ENCODE measurements around the gene SCN7A.
"Not testable (repeated sequence)": the region's sequence is repeated elsewhere in the genome, so short reads cannot be mapped to it uniquely, and the experiment has no call there.

SCN7A gene

GRCh38 chr2:166494140-166494624, at the start of gene SCN7A:
Gene SCN7A, minus strand, starts transcription at chr2:166494249. Its CDS starts 16,553 bp downstream, at chr2:166477696.
- DNase-seq (ENCODE audit: low read depth), result no peak

DNA sequence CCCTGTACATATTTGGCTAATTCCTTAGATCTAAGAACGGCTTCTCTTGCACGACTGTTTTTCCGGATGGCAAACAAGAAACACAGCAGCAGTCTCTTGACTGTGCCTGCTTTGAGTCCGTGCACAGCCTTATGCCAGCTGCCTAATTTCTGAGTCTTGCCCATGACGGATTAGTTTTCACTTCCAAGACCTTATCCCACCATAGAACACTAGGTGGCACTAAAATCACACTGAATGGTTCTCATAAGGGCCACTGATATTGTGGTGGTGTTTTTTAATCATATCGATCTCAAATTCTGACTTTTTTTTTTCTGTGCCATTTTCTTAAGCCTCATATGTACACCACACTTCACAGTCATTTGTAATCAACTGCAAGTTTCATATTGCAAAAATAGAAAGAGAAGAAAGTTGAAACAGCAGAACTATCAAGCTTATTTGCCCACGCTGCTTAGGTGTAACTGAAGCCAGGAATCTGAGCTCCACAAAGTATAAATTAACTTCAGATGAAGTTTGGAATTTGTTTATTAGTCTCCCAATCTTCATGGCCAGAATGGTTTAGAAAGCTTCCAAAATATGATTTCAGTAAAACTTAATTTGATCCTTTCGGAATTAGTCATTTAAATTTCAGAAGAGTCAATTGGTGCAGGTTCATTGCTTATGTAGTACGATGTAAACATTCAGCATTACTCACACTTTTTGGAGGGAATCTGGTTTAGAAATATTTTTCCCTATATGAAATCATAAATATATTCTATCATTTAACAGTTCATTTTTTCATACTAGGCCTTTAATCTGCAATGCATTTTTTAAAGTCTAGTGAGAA, 45.5 kb upstream of the SCN7A start:
- DNase-seq (ENCODE audit: low read depth), result no peak

- no peak for DNase-seq (ENCODE audit: low read depth)
Measured at GRCh38 chr2:166536111-166536510, 42.1 kb upstream of the SCN7A start.

- DNase-seq (ENCODE audit: low read depth), result no peak
Measured at GRCh38 chr2:166521155-166521554, 27.1 kb upstream of the SCN7A start.

DNA sequence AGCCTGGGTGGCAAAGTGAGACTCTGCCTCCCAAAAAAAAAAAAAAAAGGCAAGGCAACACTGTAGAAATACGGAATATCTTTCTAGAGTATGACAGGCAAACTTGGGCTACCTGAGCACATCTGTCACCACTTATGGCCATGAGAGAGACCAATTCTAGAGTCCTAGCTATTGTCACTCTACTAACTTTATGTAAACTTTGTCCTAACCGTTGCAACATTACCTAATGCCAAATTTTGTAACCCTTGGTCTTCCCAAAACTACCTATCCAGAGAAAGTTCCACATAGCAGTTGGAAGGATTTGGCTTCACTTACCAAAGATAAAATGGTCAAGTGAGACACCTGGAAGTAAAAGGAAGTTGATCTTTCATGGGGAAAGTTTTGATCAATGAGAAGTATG, 26.6 kb upstream of the SCN7A start:
- DNase-seq (ENCODE audit: low read depth), result no peak

DNA sequence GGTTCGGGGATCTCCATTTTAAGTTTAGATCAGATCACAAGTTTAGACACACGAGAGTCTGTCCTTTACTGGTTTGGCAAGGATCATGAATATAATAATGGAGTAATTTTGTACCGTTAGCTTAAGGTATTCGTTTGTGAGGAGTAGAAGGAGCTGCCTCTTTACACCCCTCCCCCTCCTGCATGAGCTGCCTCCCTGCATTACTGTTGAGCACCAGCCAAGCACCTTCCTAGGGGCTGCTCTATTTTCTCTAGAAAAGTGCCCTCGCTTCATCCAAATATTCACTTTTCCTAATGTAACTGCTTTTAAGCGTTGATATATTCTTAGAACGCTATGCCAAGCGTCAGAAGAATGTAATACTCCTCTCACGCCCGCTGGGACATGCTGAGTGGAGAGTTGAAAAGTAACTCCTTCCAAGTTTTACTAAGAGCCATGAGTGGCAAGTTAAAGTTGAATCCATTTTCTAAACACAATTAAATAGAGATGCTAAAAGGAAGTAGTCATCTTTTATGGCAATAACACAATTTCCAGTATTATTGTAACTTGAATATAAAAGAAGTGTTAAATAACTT, 25.4 kb upstream of the SCN7A start:
- DNase-seq (ENCODE audit: low read depth), result no peak

DNA sequence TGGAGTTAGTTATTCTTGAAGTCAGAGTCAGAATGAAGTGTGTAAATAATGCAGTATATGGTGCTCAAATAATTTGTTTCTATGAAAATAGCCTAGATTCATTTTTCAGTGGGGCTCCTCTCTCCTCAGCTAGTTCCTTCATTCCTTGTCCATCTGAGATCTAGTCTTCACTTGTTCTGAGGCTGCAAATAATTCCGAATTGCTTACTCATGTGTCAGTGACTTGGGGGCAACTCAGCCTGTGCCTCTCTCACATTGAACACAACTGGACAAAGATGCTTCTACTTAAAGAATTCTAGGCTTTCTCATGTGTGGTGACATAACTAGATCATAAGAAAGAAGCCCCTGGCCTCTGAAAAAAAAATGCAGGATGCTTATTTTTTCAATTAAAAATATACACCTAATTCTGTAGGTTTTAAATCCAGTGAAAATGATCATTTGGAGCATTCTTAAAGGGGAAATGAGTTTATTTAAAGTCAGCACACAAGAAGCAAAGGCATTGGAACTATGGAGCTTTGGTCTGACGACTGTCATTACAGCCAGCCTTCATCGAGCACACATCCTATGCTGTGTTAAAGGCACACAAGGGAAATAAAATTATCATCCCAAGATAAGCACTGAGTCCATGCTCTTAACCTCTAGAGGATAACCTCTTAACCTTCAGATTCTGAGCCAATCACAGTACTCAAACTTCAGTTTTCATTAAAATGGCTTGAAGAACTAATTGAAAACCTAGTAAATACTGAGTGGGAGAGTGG, 24.8 kb upstream of the SCN7A start:
- no peak for DNase-seq (ENCODE audit: low read depth)

GRCh38 chr2:166517533-166518061, 23.5 kb upstream of the SCN7A start:
- no peak for DNase-seq (ENCODE audit: low read depth)

DNA sequence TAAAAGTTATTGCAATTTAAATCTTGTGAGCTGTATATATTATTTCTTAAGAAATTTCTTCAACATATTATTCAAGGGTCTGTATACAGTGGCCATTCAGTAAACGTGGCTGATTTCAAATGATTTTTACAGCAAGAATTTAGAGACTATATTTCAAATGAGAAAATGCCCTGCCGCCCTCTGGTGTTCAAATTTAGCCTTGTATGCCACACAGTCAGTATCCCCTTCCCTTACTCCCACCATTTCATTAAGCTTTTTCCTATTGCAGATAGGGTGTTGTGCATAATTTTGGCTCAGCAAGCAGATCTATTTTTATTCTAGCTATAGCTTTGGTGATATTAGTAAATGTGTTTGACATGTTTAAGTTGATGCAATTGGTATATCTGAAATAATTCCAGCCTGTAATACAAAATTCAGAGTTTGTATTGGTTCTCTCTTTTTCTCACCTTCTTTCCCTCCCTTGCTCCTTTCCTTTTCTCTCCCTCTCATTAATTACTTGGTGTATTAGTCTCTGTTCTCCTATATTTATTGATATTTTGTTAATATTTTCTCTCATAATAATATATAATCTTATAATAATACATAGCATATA, 22.8 kb upstream of the SCN7A start:
- DNase-seq (ENCODE audit: low read depth), result no peak

GRCh38 chr2:166513952-166514351, 19.9 kb upstream of the SCN7A start:
- DNase-seq (ENCODE audit: low read depth), result no peak

DNA sequence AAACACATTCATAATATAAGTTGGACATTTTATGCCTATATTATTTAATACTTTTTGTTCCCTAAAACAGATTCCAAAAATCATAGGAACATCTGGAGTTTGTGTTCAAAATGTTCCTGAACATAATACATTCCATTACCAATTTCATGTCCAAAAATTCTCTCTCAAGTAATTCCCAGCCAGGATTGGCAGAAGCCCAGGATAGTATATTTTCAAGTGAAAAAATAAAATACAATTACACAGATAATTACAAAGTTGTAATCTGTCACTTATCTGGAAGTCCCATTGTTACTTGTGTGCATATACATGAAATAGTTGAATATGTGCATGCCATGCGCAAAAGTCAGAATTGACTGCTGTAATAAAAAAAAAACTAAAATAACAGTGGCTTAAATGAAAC, 5.2 kb upstream of the SCN7A start:
- DNase-seq (ENCODE audit: low read depth), result no peak

DNA sequence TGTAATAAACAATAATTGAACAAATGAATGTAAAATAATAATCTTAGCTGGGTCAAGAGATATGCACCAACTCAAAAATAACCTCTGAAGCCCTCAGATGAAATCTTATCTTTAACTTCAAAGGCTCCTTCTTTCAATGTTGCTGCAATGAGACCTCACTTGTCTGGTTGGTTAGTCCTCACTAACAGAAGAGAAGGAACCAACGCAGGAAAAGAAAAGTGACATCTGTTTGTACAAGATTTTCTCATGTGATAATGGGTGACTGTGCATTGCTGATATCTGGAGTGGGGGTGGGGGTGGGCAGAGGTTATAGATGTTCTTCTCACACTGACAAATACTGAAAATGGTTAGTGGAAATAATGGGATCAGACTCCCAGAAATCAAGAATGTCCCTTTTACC, 2.6 kb downstream of the SCN7A start:
- DNase-seq (ENCODE audit: low read depth), result no peak

- DNase-seq (ENCODE audit: low read depth), result no peak
Measured at GRCh38 chr2:166487171-166487570, 6.9 kb downstream of the SCN7A start.

GRCh38 chr2:166485558-166486178, 8.4 kb downstream of the SCN7A start:
- no peak for DNase-seq (ENCODE audit: low read depth)

- no peak for DNase-seq (ENCODE audit: low read depth)
Measured at GRCh38 chr2:166472332-166472731, 21.7 kb downstream of the SCN7A start.

- no peak for DNase-seq (ENCODE audit: low read depth)
Measured at GRCh38 chr2:166468124-166469024, 25.7 kb downstream of the SCN7A start.

- DNase-seq (ENCODE audit: low read depth), result no peak
Measured at GRCh38 chr2:166464187-166464586, 29.9 kb downstream of the SCN7A start.

DNA sequence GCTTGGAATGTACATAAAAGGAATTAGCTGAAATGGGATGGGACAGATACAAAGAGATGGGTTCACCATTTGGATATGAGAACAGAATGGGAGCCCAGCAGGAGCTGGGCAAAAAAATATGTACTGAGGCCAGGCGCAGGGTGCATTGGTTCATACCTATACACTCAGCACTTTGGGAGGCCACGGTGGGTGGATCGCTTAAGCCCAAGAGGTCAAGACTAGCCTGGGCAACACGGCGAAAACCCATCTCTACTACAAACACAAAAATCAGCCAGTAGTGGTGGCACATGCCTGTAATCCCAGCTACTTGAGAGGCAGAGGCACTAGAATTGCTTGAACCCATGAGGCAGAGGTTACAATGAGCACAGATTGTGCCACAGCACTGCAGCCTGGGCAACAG, 30.4 kb downstream of the SCN7A start:
- DNase-seq (ENCODE audit: low read depth), result no peak

- DNase-seq (ENCODE audit: low read depth), result no peak
Measured at GRCh38 chr2:166458674-166459073, 35.4 kb downstream of the SCN7A start.

GRCh38 chr2:166455823-166456222, 38.2 kb downstream of the SCN7A start:
- DNase-seq (ENCODE audit: low read depth), result not testable (repeated sequence)
